GM12872 (cell line): ENCODE measurements around the gene SF3B6.

Experiments used
- CTCF ChIP-seq: IDR thresholded peaks from 3 replicates; pipeline ENCODE4 v1.5.1; 2011; ENCODE audit warnings: low read depth, mild to moderate bottlenecking, low read length, moderate library complexity; ENCODE audit not compliant: insufficient read depth

The SF3B6 gene

GRCh38 chr2:24054366-24055010, 21.6 kb downstream of the SF3B6 start:
- no peak for TF ChIP-seq CTCF

GRCh38 chr2:24052951-24053350, 23.2 kb downstream of the SF3B6 start:
- TF ChIP-seq CTCF: no peak

- no peak for TF ChIP-seq CTCF
These were observed 24.3 kb downstream of the SF3B6 start for GRCh38 chr2:24051833-24052232.

- no peak for TF ChIP-seq CTCF
These were observed 25.8 kb downstream of the SF3B6 start for GRCh38 chr2:24050041-24050979.

- no peak for TF ChIP-seq CTCF
These were observed 26.6 kb downstream of the SF3B6 start, which contains the start of gene FKBP1B for GRCh38 chr2:24049485-24050021. Gene FKBP1B, plus strand, starts transcription at chr2:24049741. Its CDS starts 109 bp downstream, at chr2:24049850.

GRCh38 chr2:24048769-24049484, 27.2 kb downstream of the SF3B6 start:
- no peak for TF ChIP-seq CTCF

- TF ChIP-seq CTCF: no peak
These were observed 28.5 kb downstream of the SF3B6 start for GRCh38 chr2:24047703-24048033.
